WTC11 (cell line): Measurements from ENCODE around the gene NRG3.

Experiments
- ATF1 ChIP-seq: sonication (generic); formaldehyde crosslinking; IDR thresholded peaks from 2 replicates; pipeline ENCODE4 v1.8.1; 2023; ENCODE audit warnings: mild to moderate bottlenecking, moderate library complexity, missing genetic modification reagents
- ETV6 ChIP-seq: sonication (generic); formaldehyde crosslinking; IDR thresholded peaks from 2 replicates; pipeline ENCODE4 v1.8.1; 2022; ENCODE audit warnings: mild to moderate bottlenecking, missing genetic modification reagents
- GTF2I ChIP-seq: fragments of 250-450 bp; sonication (Bioruptor Pico); conservative IDR thresholded peaks from 2 replicates; pipeline ENCODE4 v1.4.0; 2021; ENCODE audit warnings: mild to moderate bottlenecking
- NFYB ChIP-seq: sonication (generic); formaldehyde crosslinking; conservative IDR thresholded peaks from 2 replicates; pipeline ENCODE4 v1.8.0; 2022; ENCODE audit warnings: low read depth, missing genetic modification reagents
- ZNF121 ChIP-seq: sonication (generic); formaldehyde crosslinking; IDR thresholded peaks from 2 replicates; pipeline ENCODE4 v1.8.0; 2023; ENCODE audit warnings: missing genetic modification reagents
- ZNF263 ChIP-seq: sonication (generic); formaldehyde crosslinking; IDR thresholded peaks from 2 replicates; pipeline ENCODE4 v1.8.1; 2022; ENCODE audit warnings: low read depth, mild to moderate bottlenecking, moderate library complexity, missing genetic modification reagents
- TF ChIP-seq, protein P1 (sequence below): fragments of 200-600 bp; IDR thresholded peaks from 2 replicates; pipeline ENCODE4 v1.8.0; 2022; ENCODE audit warnings: antibody characterized with exemption
- TF ChIP-seq, protein P2 (sequence below): sonication (generic); formaldehyde crosslinking; IDR thresholded peaks from 2 replicates; pipeline ENCODE4 v1.8.0; 2022; ENCODE audit warnings: mild to moderate bottlenecking, missing genetic modification reagents

GRCh38 chr10:82778908-82779307 is 903.9 kb downstream of the NRG3 start:
- no peak for TF ChIP-seq ATF1 (CRISPR knock-in tag)
- TF ChIP-seq ZNF263, result no peak
- TF ChIP-seq, protein P1, sequence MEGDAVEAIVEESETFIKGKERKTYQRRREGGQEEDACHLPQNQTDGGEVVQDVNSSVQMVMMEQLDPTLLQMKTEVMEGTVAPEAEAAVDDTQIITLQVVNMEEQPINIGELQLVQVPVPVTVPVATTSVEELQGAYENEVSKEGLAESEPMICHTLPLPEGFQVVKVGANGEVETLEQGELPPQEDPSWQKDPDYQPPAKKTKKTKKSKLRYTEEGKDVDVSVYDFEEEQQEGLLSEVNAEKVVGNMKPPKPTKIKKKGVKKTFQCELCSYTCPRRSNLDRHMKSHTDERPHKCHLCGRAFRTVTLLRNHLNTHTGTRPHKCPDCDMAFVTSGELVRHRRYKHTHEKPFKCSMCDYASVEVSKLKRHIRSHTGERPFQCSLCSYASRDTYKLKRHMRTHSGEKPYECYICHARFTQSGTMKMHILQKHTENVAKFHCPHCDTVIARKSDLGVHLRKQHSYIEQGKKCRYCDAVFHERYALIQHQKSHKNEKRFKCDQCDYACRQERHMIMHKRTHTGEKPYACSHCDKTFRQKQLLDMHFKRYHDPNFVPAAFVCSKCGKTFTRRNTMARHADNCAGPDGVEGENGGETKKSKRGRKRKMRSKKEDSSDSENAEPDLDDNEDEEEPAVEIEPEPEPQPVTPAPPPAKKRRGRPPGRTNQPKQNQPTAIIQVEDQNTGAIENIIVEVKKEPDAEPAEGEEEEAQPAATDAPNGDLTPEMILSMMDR, result no peak
- no peak for TF ChIP-seq NFYB (CRISPR knock-in tag)
- TF ChIP-seq, protein P2, sequence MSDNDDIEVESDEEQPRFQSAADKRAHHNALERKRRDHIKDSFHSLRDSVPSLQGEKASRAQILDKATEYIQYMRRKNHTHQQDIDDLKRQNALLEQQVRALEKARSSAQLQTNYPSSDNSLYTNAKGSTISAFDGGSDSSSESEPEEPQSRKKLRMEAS (CRISPR knock-in tag), result no peak
- no peak for TF ChIP-seq ZNF121
- TF ChIP-seq ETV6 (CRISPR knock-in tag), result no peak
- no peak for TF ChIP-seq GTF2I (CRISPR knock-in tag)
